Measurements from ENCODE around the gene ZNF620.

- TF ChIP-seq CTCF (IDR thresholded peaks at IDR 0.05) = no peak
- TF ChIP-seq POLR2A (IDR thresholded peaks at IDR 0.05) = no peak
These were observed 18.4 kb downstream of the ZNF620 start for GRCh38 chr3:40524222-40524567.

Data from Peyer's patch (tissue), 4 donors.